Measurements from ENCODE around the gene DHRS11.

DNA sequence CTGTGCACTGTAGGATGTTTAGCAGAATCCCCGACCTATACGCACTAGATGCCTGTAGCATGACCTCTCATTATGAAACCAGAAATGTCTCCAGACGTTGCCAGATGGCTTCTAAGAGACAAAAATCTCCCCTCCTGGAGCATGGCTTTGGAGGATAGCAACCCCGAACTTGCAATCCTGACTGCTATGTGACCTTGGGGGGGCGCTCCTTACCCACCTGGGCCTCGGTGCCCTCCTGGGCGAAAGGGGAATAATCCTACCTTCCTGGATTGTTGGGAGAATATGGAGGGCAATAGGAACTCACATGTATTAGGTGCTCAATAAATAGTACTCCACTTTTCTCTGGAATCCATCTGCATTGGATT lies 17.8 kb downstream of the DHRS11 start:
- TF ChIP-seq, protein P1, sequence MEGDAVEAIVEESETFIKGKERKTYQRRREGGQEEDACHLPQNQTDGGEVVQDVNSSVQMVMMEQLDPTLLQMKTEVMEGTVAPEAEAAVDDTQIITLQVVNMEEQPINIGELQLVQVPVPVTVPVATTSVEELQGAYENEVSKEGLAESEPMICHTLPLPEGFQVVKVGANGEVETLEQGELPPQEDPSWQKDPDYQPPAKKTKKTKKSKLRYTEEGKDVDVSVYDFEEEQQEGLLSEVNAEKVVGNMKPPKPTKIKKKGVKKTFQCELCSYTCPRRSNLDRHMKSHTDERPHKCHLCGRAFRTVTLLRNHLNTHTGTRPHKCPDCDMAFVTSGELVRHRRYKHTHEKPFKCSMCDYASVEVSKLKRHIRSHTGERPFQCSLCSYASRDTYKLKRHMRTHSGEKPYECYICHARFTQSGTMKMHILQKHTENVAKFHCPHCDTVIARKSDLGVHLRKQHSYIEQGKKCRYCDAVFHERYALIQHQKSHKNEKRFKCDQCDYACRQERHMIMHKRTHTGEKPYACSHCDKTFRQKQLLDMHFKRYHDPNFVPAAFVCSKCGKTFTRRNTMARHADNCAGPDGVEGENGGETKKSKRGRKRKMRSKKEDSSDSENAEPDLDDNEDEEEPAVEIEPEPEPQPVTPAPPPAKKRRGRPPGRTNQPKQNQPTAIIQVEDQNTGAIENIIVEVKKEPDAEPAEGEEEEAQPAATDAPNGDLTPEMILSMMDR (IDR thresholded peaks at IDR 0.05; ENCODE audit: insufficient read depth, low read depth, low read length) = no peak
- no peak for TF ChIP-seq EZH2 (IDR thresholded peaks at IDR 0.05; ENCODE audit: insufficient read depth, low read length)

Measured in astrocyte (in vitro differentiated cells and primary cell).